ENCODE measurements around the gene RYR3. TPM values are rescaled to one million over a fixed set of nuclear protein-coding genes. Genes with fewer than 3 reads are reported as not detected.

The RYR3 gene
- total RNA-seq, 1 experiment from 2014 or later: 0.69 TPM

- H3K27me3 ChIP-seq (ENCODE audit: control insufficient read depth, insufficient read depth, low read length): no peaks in the 10 kb centered on the region
- DNase-seq: no peak
- H3K36me3 ChIP-seq (replicated peaks; ENCODE audit: control insufficient read depth, insufficient read depth, low read length): no peaks in the 10 kb centered on the region
- no peak overlapping the region for H3K4me3 ChIP-seq (ENCODE audit: insufficient read depth, low read depth, low read length)
Measured at GRCh38 chr15:33644304-33644703, 333.5 kb downstream of the RYR3 start.

GRCh38 chr15:33646744-33647143 is 336.0 kb downstream of the RYR3 start:
- no peaks in the 10 kb centered on the region for H3K36me3 ChIP-seq (replicated peaks; ENCODE audit: control insufficient read depth, insufficient read depth, low read length)
- H3K4me3 ChIP-seq (ENCODE audit: insufficient read depth, low read depth, low read length): no peak overlapping the region
- DNase-seq: no peak
- no peaks in the 10 kb centered on the region for H3K27me3 ChIP-seq (ENCODE audit: control insufficient read depth, insufficient read depth, low read length)

- Histone ChIP-seq H3K4me3 (ENCODE audit: insufficient read depth, low read depth, low read length) (no peak overlapping the region), H3K36me3 (replicated peaks; ENCODE audit: control insufficient read depth, insufficient read depth, low read length) (no peaks in the 10 kb centered on the region), H3K27me3 (ENCODE audit: control insufficient read depth, insufficient read depth, low read length) (no peaks in the 10 kb centered on the region)
- DNase-seq: no peak
Measured at GRCh38 chr15:33649217-33649933, 338.6 kb downstream of the RYR3 start.

- H3K4me3 ChIP-seq (ENCODE audit: insufficient read depth, low read depth, low read length): no peak overlapping the region
- DNase-seq: peak; percentile 46
- no peaks in the 10 kb centered on the region for H3K27me3 ChIP-seq (ENCODE audit: control insufficient read depth, insufficient read depth, low read length)
- no peaks in the 10 kb centered on the region for H3K36me3 ChIP-seq (replicated peaks; ENCODE audit: control insufficient read depth, insufficient read depth, low read length)
Measured at GRCh38 chr15:33654860-33655259, 344.1 kb downstream of the RYR3 start.

GRCh38 chr15:33655488-33655887 is 344.7 kb downstream of the RYR3 start:
- no peaks in the 10 kb centered on the region for H3K36me3 ChIP-seq (replicated peaks; ENCODE audit: control insufficient read depth, insufficient read depth, low read length)
- no peak overlapping the region for H3K4me3 ChIP-seq (ENCODE audit: insufficient read depth, low read depth, low read length)
- no peaks in the 10 kb centered on the region for H3K27me3 ChIP-seq (ENCODE audit: control insufficient read depth, insufficient read depth, low read length)
- DNase-seq: no peak

GRCh38 chr15:33656168-33656567 is 345.4 kb downstream of the RYR3 start:
- Histone ChIP-seq H3K36me3 (replicated peaks; ENCODE audit: control insufficient read depth, insufficient read depth, low read length) (no peaks in the 10 kb centered on the region), H3K27me3 (ENCODE audit: control insufficient read depth, insufficient read depth, low read length) (no peaks in the 10 kb centered on the region), H3K4me3 (ENCODE audit: insufficient read depth, low read depth, low read length) (no peak overlapping the region)
- DNase-seq: no peak

- Histone ChIP-seq H3K27me3 (ENCODE audit: control insufficient read depth, insufficient read depth, low read length) (no peaks in the 10 kb centered on the region), H3K36me3 (replicated peaks; ENCODE audit: control insufficient read depth, insufficient read depth, low read length) (no peaks in the 10 kb centered on the region), H3K4me3 (ENCODE audit: insufficient read depth, low read depth, low read length) (no peak overlapping the region)
- no peak for DNase-seq
Measured at GRCh38 chr15:33660151-33660550, 349.4 kb downstream of the RYR3 start.

GRCh38 chr15:33662014-33662413 is 351.2 kb downstream of the RYR3 start:
- no peak overlapping the region for H3K4me3 ChIP-seq (ENCODE audit: insufficient read depth, low read depth, low read length)
- no peaks in the 10 kb centered on the region for H3K36me3 ChIP-seq (replicated peaks; ENCODE audit: control insufficient read depth, insufficient read depth, low read length)
- DNase-seq: no peak
- no peaks in the 10 kb centered on the region for H3K27me3 ChIP-seq (ENCODE audit: control insufficient read depth, insufficient read depth, low read length)

- Histone ChIP-seq H3K4me3 (ENCODE audit: insufficient read depth, low read depth, low read length) (no peak overlapping the region), H3K36me3 (replicated peaks; ENCODE audit: control insufficient read depth, insufficient read depth, low read length) (no peaks in the 10 kb centered on the region), H3K27me3 (ENCODE audit: control insufficient read depth, insufficient read depth, low read length) (no peaks in the 10 kb centered on the region)
- DNase-seq: no peak
Measured at GRCh38 chr15:33664947-33665346, 354.2 kb downstream of the RYR3 start.

GRCh38 chr15:33670567-33670966 is 359.8 kb downstream of the RYR3 start:
- no peak for DNase-seq
- no peaks in the 10 kb centered on the region for H3K36me3 ChIP-seq (replicated peaks; ENCODE audit: control insufficient read depth, insufficient read depth, low read length)
- no peaks in the 10 kb centered on the region for H3K27me3 ChIP-seq (ENCODE audit: control insufficient read depth, insufficient read depth, low read length)
- H3K4me3 ChIP-seq (ENCODE audit: insufficient read depth, low read depth, low read length): no peak overlapping the region

- Histone ChIP-seq H3K36me3 (replicated peaks; ENCODE audit: control insufficient read depth, insufficient read depth, low read length) (no peaks in the 10 kb centered on the region), H3K4me3 (ENCODE audit: insufficient read depth, low read depth, low read length) (no peak overlapping the region), H3K27me3 (ENCODE audit: control insufficient read depth, insufficient read depth, low read length) (no peaks in the 10 kb centered on the region)
- DNase-seq: no peak
Measured at GRCh38 chr15:33671456-33671855, 360.7 kb downstream of the RYR3 start.

- no peak overlapping the region for H3K4me3 ChIP-seq (ENCODE audit: insufficient read depth, low read depth, low read length)
- no peaks in the 10 kb centered on the region for H3K27me3 ChIP-seq (ENCODE audit: control insufficient read depth, insufficient read depth, low read length)
- no peaks in the 10 kb centered on the region for H3K36me3 ChIP-seq (replicated peaks; ENCODE audit: control insufficient read depth, insufficient read depth, low read length)
- peak; percentile 52 for DNase-seq
Measured at GRCh38 chr15:33675246-33675645, 364.5 kb downstream of the RYR3 start.

GRCh38 chr15:33677238-33677830 is 366.6 kb downstream of the RYR3 start:
- Histone ChIP-seq H3K4me3 (ENCODE audit: insufficient read depth, low read depth, low read length) (no peak overlapping the region), H3K27me3 (ENCODE audit: control insufficient read depth, insufficient read depth, low read length) (no peaks in the 10 kb centered on the region)

GRCh38 chr15:33678176-33678575 is 367.4 kb downstream of the RYR3 start:
- H3K27me3 ChIP-seq (ENCODE audit: control insufficient read depth, insufficient read depth, low read length): no peaks in the 10 kb centered on the region
- no peaks in the 10 kb centered on the region for H3K36me3 ChIP-seq (replicated peaks; ENCODE audit: control insufficient read depth, insufficient read depth, low read length)
- no peak for DNase-seq
- no peak overlapping the region for H3K4me3 ChIP-seq (ENCODE audit: insufficient read depth, low read depth, low read length)

More at GRCh38 chr15:33677238-33677830, 366.6 kb downstream of the RYR3 start:
- no peaks in the 10 kb centered on the region for H3K36me3 ChIP-seq (replicated peaks; ENCODE audit: control insufficient read depth, insufficient read depth, low read length)
- no peak for DNase-seq

- H3K27me3 ChIP-seq (ENCODE audit: control insufficient read depth, insufficient read depth, low read length): no peaks in the 10 kb centered on the region
- no peak for DNase-seq
- no peak overlapping the region for H3K4me3 ChIP-seq (ENCODE audit: insufficient read depth, low read depth, low read length)
- H3K36me3 ChIP-seq (replicated peaks; ENCODE audit: control insufficient read depth, insufficient read depth, low read length): no peaks in the 10 kb centered on the region
Measured at GRCh38 chr15:33678602-33679001, 367.8 kb downstream of the RYR3 start.

Data from H7 (cell line).